ENCODE data around the gene FRMD4B. TPM values are rescaled to one million over a fixed set of nuclear protein-coding genes. Genes with fewer than 3 reads are reported as not detected.
A peak's percentile ranks its signal among the peaks of the same experiment; 100 is the strongest.

FRMD4B gene
- polyA plus RNA-seq, 3 donors, result 13.2 to 21.0 (median 19.6) TPM

DNA sequence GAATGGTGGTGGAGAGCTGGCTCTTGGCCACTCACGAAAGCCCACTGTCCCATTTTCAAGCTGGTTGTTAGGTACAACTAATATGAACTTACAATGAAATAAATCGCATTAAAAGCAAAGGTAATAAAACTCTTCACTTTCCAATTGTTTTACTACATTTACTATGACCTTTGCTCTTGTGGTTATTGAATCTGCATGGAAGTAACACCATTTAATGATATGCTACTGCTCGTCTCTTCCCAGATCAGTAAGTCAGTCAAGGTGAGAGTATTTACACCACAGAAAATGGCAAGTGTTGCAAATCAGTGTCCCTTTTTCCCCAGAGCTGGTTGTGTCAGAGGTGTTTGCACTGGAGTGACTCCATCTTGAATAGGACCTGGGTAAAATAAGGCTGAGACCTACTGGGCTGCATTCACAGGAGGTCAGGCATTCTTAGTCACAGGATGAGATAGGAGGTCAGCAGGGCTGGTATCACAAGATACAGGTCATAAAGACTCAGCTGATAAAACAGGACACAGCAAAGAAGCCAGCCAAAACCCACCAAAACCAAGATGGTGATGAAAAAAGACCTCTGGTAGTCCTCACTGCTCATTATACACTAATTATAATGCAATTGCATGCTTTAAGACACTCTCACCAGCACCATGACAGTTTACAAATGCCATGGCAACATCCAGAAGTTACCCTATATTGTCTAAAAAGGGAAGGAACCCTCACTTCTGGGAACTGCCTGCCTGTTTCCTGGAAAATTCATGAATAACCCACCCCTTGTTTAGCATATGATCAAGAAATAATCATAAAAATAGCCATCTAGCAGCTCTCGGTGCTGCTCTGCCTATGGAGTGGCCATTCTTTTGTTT is 57.6 kb downstream of the FRMD4B start:
- peaks cover 3 to 19% of the 10 kb centered on the region in 2 donors for H3K36me3 Mint-ChIP-seq
- H3K79me2 ChIP-seq (ENCODE audit: insufficient read depth, low read length), result no peaks in the 10 kb centered on the region
- no peak overlapping the region for H2AFZ ChIP-seq (ENCODE audit: insufficient read depth, low read depth, low read length, poor library complexity, severe bottlenecking)
- H3K9me3 ChIP-seq (replicated peaks in 1 of 2; ENCODE audit: control insufficient read depth in 1 of 2, insufficient read depth in 1 of 2, low read length in 2 of 2), result no peaks in the 10 kb centered on the region
- no peak overlapping the region for H3K4me2 ChIP-seq (replicated peaks; ENCODE audit: extremely low read depth, low read length, poor library complexity, severe bottlenecking)
- WGBS (ENCODE audit: insufficient coverage), result 40% methylated on average over 1 of the region's 4 CpGs
- intact Hi-C loops (cut with micrococcal nuclease), result loop anchor here in 1 of 2 donors (10.0 kb wide), 1 partner anchor 114 kb away; no protein-coding TSS in a partner anchor
- peaks cover 58% of the 10 kb centered on the region for H3K4me1 Mint-ChIP-seq
- H3K4me1 ChIP-seq (ENCODE audit: control insufficient read depth in 1 of 2, insufficient read depth in 2 of 2, low read length in 2 of 2), result peaks cover 49 to 59% of the 10 kb centered on the region in 2 donors
- H3K9me3 Mint-ChIP-seq, result peaks cover 0 to 3% (median 0%) of the 10 kb centered on the region in 7 donors
- no peak for DNase-seq
- H4K20me1 ChIP-seq (ENCODE audit: insufficient read depth, low read length), result peaks cover 4% of the 10 kb centered on the region
- no peak overlapping the region for H3K4me3 Mint-ChIP-seq
- H3K36me3 ChIP-seq (replicated peaks in 1 of 2; ENCODE audit: control insufficient read depth in 1 of 2, insufficient read depth in 2 of 2, low read length in 2 of 2), result no peaks in the 10 kb centered on the region
- H3K4me3 ChIP-seq (replicated peaks in 1 of 3; ENCODE audit: low read depth in 2 of 3, low read length in 3 of 3), result no peak overlapping the region
- H3K27me3 Mint-ChIP-seq (ENCODE audit: low read depth in 3 of 3), result no peaks in the 10 kb centered on the region
- no peak overlapping the region for H3K27ac ChIP-seq (ENCODE audit: low read depth in 1 of 2, low read length in 2 of 2)
- H3K9ac ChIP-seq (ENCODE audit: insufficient read depth, low read length, poor library complexity, severe bottlenecking), result no peak overlapping the region
- peak overlapping the region in 5 of 7 donors; percentile 4 to 78 (median 25) for H3K27ac Mint-ChIP-seq
- H3K27me3 ChIP-seq (ENCODE audit: control insufficient read depth in 2 of 2, insufficient read depth in 2 of 2, low read length in 2 of 2), result no peaks in the 10 kb centered on the region
- TF ChIP-seq, protein P1, sequence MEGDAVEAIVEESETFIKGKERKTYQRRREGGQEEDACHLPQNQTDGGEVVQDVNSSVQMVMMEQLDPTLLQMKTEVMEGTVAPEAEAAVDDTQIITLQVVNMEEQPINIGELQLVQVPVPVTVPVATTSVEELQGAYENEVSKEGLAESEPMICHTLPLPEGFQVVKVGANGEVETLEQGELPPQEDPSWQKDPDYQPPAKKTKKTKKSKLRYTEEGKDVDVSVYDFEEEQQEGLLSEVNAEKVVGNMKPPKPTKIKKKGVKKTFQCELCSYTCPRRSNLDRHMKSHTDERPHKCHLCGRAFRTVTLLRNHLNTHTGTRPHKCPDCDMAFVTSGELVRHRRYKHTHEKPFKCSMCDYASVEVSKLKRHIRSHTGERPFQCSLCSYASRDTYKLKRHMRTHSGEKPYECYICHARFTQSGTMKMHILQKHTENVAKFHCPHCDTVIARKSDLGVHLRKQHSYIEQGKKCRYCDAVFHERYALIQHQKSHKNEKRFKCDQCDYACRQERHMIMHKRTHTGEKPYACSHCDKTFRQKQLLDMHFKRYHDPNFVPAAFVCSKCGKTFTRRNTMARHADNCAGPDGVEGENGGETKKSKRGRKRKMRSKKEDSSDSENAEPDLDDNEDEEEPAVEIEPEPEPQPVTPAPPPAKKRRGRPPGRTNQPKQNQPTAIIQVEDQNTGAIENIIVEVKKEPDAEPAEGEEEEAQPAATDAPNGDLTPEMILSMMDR (IDR thresholded peaks at IDR 0.05), result no peak

DNA sequence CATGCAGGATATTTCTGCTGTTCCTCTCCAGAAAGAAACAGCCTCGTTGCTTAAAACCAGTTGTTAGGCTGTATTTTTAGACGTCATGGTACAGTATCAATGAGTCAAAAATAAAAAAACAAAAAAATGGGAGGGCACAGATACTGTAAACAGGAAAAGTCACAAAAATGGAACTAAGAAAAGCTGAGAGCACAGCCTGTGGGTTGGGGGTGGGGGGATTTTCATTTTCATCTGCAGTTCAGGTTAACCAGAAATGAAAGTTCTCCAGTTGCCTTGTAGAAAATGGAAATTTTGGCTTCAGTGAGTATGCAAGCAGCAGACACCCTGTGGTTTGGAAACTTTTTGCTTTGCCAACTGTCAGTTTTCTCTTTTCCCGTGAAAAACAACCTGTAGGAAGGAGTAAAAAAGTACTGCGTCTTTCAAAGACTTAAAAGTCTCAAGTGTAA is 59.0 kb downstream of the FRMD4B start:
- peaks cover 0 to 3% (median 0%) of the 10 kb centered on the region in 7 donors for H3K9me3 Mint-ChIP-seq
- peak in 1 of 3 donors; percentile 39 for DNase-seq
- H3K9me3 ChIP-seq (replicated peaks in 1 of 2; ENCODE audit: control insufficient read depth in 1 of 2, insufficient read depth in 1 of 2, low read length in 2 of 2), result no peaks in the 10 kb centered on the region
- no peaks in the 10 kb centered on the region for H3K36me3 ChIP-seq (replicated peaks in 1 of 2; ENCODE audit: control insufficient read depth in 1 of 2, insufficient read depth in 2 of 2, low read length in 2 of 2)
- peak overlapping the region; percentile 40 for H3K4me2 ChIP-seq (replicated peaks; ENCODE audit: extremely low read depth, low read length, poor library complexity, severe bottlenecking)
- H3K4me3 Mint-ChIP-seq, result peak overlapping the region in 1 of 2 donors; percentile 78
- TF ChIP-seq, protein P1 (IDR thresholded peaks at IDR 0.05), result no peak
- intact Hi-C loops (cut with micrococcal nuclease), result loop anchor here in 1 of 2 donors (10.0 kb wide), 1 partner anchor 112 kb away; no protein-coding TSS in a partner anchor
- H3K27me3 ChIP-seq (ENCODE audit: control insufficient read depth in 2 of 2, insufficient read depth in 2 of 2, low read length in 2 of 2), result no peaks in the 10 kb centered on the region
- H3K27me3 Mint-ChIP-seq (ENCODE audit: low read depth in 3 of 3), result peaks cover 0 to 1% (median 0%) of the 10 kb centered on the region in 3 donors
- H2AFZ ChIP-seq (ENCODE audit: insufficient read depth, low read depth, low read length, poor library complexity, severe bottlenecking), result no peak overlapping the region
- H3K4me1 Mint-ChIP-seq, result peaks cover 64% of the 10 kb centered on the region
- peak overlapping the region in 1 of 2 donors; percentile 28 for H3K27ac ChIP-seq (ENCODE audit: low read depth in 1 of 2, low read length in 2 of 2)
- peaks cover 51 to 63% of the 10 kb centered on the region in 2 donors for H3K4me1 ChIP-seq (ENCODE audit: control insufficient read depth in 1 of 2, insufficient read depth in 2 of 2, low read length in 2 of 2)
- no peak overlapping the region for H3K9ac ChIP-seq (ENCODE audit: insufficient read depth, low read length, poor library complexity, severe bottlenecking)
- H3K27ac Mint-ChIP-seq, result peak overlapping the region in 6 of 7 donors; percentile 26 to 69 (median 45)
- 0% methylated on average over 2 of the region's 4 CpGs for WGBS (ENCODE audit: insufficient coverage)
- peaks cover 4% of the 10 kb centered on the region for H4K20me1 ChIP-seq (ENCODE audit: insufficient read depth, low read length)
- peak overlapping the region in 1 of 3 experiments; percentile 22 for H3K4me3 ChIP-seq (replicated peaks in 1 of 3; ENCODE audit: low read depth in 2 of 3, low read length in 3 of 3)
- no peaks in the 10 kb centered on the region for H3K79me2 ChIP-seq (ENCODE audit: insufficient read depth, low read length)
- peaks cover 7 to 18% of the 10 kb centered on the region in 2 donors for H3K36me3 Mint-ChIP-seq
